OCI-LY3 (cell line): Measurements from ENCODE around the gene TUBGCP6.

Experiments used
- CTCF ChIP-seq: fragments of 200-600, 300-600 bp; sonication (generic); IDR thresholded peaks from 2 replicates; pipeline ENCODE4 v1.5.1; 2014; ENCODE audit warnings: antibody characterized with exemption, low read length, low read depth
- EZH2phosphoT487 ChIP-seq: fragments of 200-600 bp; shearing (Covaris generic); IDR thresholded peaks from 2 replicates; pipeline ENCODE4 v1.6.1; 2018; ENCODE audit warnings: antibody characterized with exemption, mixed run types, low read depth

GRCh38 chr22:50200461-50201190 is 44.2 kb downstream of the TUBGCP6 start, which contains the start of gene SELENOO:
- TF ChIP-seq CTCF, result no peak
- no peak for TF ChIP-seq EZH2phosphoT487
